ENCODE results near the gene SPAG9. TPM values are rescaled to one million over a fixed set of nuclear protein-coding genes. Genes with fewer than 3 reads are reported as not detected.

SPAG9 gene
- total and polyA plus RNA-seq, 12 donors: 20.7 to 65.8 (median 51.6) TPM

DNA sequence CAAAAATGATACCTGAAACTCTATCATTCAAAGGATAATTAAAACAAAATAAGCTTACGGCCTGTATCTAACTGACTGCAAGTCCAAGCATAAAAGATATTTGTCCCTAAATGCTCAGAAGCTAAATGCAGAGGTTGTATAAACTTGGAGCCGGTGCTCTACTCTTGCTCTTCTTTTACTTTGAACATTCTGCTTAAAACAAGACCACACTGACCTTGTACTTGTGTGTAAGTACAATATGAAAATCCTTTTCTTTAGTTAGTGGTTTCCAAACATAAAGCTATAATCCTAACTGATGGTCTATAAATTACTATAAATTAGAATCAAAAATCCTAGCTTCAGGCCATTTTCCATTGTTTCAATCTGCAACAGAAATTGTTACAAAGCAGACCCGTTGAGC is 74.6 kb downstream of the SPAG9 start:
- Histone ChIP-seq H3K36me3 (peaks cover 0 to 19% (median 0%) of the 10 kb centered on the region in 9 donors), H3K27ac (peak overlapping the region in 1 of 10 donors; percentile 18), H3K4me3 (peak overlapping the region in 7 of 10 donors; percentile 6 to 40 (median 38)), H3K9me3 (no peaks in the 10 kb centered on the region), H3K27me3 (no peaks in the 10 kb centered on the region), H3K4me1 (peaks cover 0 to 39% (median 18%) of the 10 kb centered on the region in 9 donors)
- DNase-seq (no peak), ATAC-seq (no peak)
- TF ChIP-seq, protein P1, sequence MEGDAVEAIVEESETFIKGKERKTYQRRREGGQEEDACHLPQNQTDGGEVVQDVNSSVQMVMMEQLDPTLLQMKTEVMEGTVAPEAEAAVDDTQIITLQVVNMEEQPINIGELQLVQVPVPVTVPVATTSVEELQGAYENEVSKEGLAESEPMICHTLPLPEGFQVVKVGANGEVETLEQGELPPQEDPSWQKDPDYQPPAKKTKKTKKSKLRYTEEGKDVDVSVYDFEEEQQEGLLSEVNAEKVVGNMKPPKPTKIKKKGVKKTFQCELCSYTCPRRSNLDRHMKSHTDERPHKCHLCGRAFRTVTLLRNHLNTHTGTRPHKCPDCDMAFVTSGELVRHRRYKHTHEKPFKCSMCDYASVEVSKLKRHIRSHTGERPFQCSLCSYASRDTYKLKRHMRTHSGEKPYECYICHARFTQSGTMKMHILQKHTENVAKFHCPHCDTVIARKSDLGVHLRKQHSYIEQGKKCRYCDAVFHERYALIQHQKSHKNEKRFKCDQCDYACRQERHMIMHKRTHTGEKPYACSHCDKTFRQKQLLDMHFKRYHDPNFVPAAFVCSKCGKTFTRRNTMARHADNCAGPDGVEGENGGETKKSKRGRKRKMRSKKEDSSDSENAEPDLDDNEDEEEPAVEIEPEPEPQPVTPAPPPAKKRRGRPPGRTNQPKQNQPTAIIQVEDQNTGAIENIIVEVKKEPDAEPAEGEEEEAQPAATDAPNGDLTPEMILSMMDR (IDR thresholded peaks at IDR 0.05): no peak
- intact Hi-C loops (cut with DNase I): no loop called here
- 72 to 75% methylated on average over 3 of the region's 3 CpGs for WGBS, 2 donors

DNA sequence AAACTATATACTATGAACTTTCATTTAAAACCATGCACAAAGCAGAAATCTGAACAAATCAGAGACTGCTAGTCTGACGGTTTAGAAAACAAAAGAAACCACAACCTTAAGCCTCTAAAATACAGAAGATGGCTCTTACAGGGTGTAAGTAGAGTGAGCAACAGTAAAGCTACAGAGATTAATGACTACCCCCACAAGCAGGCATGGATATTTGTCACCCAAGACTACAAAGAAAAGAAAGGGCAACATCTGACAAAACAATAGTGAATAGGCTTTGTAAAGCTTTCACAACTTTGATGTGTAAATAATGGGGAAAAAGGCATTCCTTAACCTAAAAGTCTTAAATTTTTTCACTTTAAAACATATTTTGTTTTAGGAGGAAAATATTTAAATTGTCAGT is 75.0 kb downstream of the SPAG9 start:
- Histone ChIP-seq H3K9me3 (no peaks in the 10 kb centered on the region), H3K36me3 (peaks cover 0 to 23% (median 0%) of the 10 kb centered on the region in 9 donors), H3K27me3 (no peaks in the 10 kb centered on the region), H3K27ac (no peak overlapping the region), H3K4me3 (peak overlapping the region in 2 of 10 donors; percentile 6 to 35), H3K4me1 (peaks cover 0 to 39% (median 18%) of the 10 kb centered on the region in 9 donors)
- intact Hi-C loops (cut with DNase I): no loop called here
- WGBS, 2 donors: 73 to 85% methylated on average over 1 of the region's 1 CpG
- ATAC-seq (no peak), DNase-seq (no peak)
- TF ChIP-seq, protein P1 (IDR thresholded peaks at IDR 0.05): no peak

DNA sequence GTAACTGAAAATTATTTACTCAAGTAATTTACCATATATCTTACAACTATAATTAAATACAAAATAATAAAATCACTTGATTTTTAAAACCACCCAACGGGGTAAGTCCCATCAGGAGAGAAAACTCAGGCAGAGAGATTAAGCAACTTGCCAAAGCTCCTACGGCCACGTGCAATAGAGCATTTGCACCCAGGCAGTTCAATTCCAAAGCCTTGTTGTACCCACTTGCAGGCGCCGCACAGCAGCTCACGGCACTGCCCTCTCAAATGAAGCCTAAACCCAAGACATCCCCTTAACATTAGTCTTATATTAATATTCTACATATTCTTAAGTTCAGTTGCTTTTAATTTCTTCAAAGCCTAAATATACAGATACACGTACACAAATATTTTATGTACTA is 75.7 kb downstream of the SPAG9 start:
- TF ChIP-seq, protein P1 (IDR thresholded peaks at IDR 0.05): no peak
- H3K4me1 ChIP-seq: peaks cover 0 to 39% (median 18%) of the 10 kb centered on the region in 9 donors
- intact Hi-C loops (cut with DNase I): no loop called here
- 84% methylated on average over 7 of the region's 7 CpGs for WGBS, 2 donors
- ATAC-seq (no peak), DNase-seq (no peak)
- H3K27me3 ChIP-seq: no peaks in the 10 kb centered on the region
- no peak overlapping the region for H3K4me3 ChIP-seq
- no peak overlapping the region for H3K27ac ChIP-seq
- H3K9me3 ChIP-seq: no peaks in the 10 kb centered on the region
- peaks cover 0 to 28% (median 0%) of the 10 kb centered on the region in 9 donors for H3K36me3 ChIP-seq

DNA sequence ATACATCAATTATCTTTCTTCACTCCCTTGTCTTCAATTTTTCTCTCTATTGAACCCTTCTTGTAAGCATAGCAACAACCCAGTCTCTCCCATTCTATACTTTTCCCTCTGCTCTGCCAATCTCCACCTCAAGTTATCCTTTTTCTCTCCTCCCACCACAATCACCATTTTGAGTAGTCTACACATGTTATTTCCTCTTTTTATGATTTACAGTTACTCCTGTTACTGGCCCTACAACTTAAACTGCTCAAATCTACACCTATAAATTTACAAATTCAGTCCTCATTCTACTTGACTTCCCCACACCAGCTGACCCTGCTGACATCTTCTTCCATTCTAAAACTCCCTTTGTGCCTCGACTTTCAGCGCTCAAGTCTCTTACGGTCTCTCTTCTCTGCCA is 84.6 kb downstream of the SPAG9 start:
- 93 to 94% methylated on average over 3 of the region's 3 CpGs for WGBS, 2 donors
- no peak for ATAC-seq
- H3K36me3 ChIP-seq: peaks cover 0 to 56% (median 0%) of the 10 kb centered on the region in 9 donors
- intact Hi-C loops (cut with DNase I): no loop called here
- H3K9me3 ChIP-seq: no peaks in the 10 kb centered on the region
- TF ChIP-seq, protein P1 (IDR thresholded peaks at IDR 0.05): no peak
- peak overlapping the region in 3 of 10 donors; percentile 5 to 32 (median 13) for H3K27ac ChIP-seq
- H3K4me1 ChIP-seq: peaks cover 0 to 16% (median 10%) of the 10 kb centered on the region in 9 donors
- no peak for DNase-seq
- H3K4me3 ChIP-seq: no peak overlapping the region
- no peaks in the 10 kb centered on the region for H3K27me3 ChIP-seq
